ENCODE data around the gene ORM1.
"Not testable (repeated sequence)": the region's sequence is repeated elsewhere in the genome, so short reads cannot be mapped to it uniquely, and the experiment has no call there.

GRCh38 chr9:114325684-114326254 lies 2.9 kb downstream of the ORM1 start:
- TF ChIP-seq, protein P1, sequence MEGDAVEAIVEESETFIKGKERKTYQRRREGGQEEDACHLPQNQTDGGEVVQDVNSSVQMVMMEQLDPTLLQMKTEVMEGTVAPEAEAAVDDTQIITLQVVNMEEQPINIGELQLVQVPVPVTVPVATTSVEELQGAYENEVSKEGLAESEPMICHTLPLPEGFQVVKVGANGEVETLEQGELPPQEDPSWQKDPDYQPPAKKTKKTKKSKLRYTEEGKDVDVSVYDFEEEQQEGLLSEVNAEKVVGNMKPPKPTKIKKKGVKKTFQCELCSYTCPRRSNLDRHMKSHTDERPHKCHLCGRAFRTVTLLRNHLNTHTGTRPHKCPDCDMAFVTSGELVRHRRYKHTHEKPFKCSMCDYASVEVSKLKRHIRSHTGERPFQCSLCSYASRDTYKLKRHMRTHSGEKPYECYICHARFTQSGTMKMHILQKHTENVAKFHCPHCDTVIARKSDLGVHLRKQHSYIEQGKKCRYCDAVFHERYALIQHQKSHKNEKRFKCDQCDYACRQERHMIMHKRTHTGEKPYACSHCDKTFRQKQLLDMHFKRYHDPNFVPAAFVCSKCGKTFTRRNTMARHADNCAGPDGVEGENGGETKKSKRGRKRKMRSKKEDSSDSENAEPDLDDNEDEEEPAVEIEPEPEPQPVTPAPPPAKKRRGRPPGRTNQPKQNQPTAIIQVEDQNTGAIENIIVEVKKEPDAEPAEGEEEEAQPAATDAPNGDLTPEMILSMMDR (IDR thresholded peaks at IDR 0.05; ENCODE audit: extremely low read depth in 1 of 2, insufficient read depth in 1 of 2, low read depth in 1 of 2, low read length in 2 of 2): not testable (repeated sequence)
- TF ChIP-seq EZH2 (IDR thresholded peaks at IDR 0.05; ENCODE audit: borderline replicate concordance, low read depth, low read length, severe bottlenecking); MAX (IDR thresholded peaks at IDR 0.05; ENCODE audit: insufficient read depth, insufficient read length); POLR2AphosphoS5 (IDR thresholded peaks at IDR 0.05; ENCODE audit: insufficient read depth, low read depth, low read length); FOS (IDR thresholded peaks at IDR 0.05; ENCODE audit: borderline replicate concordance, insufficient read depth, low read length); POLR2A (IDR thresholded peaks at IDR 0.05; ENCODE audit: low read depth, low read length); MYC (IDR thresholded peaks at IDR 0.05; ENCODE audit: low read depth, low read length): not testable (repeated sequence)
